ENCODE measurements around the gene BTRC.

Gene BTRC

GRCh38 chr10:101595591-101596433 lies 241.8 kb downstream of the BTRC start:
- no peak for DNase-seq

DNA sequence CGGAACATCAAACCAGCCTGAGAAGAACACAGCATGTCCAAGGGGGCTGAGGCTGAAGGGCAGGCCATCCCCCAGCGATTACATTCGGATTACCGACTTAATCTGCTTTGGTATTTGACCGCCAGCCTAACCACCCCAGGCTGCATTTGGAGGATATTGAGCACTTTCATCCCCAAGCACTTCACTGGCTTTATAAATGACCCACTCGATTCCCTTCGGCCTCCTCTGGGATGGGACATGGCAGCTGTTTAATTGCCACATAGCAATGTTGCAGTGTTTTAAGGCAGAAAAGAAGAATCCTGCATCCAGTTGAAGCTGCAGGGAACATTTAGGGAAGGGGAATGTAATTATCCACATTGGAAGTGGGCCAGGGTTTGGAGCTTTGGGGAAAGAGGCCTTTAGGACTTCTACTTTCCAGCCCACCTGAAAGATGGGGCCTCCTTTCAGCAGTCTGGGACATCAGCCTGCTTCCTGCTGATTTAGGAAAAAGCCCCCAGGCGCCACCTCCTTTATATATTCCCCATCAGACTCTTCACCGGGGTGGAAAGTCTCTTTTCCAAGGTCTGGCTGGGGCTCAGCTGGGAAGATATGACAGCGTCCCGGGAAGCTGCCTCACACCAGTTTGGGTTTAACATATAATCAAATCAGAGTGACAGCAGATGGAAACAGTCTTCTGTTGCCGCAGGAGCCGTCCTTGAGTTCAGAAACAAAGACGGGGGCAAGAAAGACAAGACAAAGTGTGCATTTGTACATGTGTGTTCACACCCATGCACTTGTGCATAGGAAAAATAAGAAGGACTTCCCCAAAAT lies 243.3 kb downstream of the BTRC start:
- no peak for DNase-seq

GRCh38 chr10:101601541-101601940 lies 247.6 kb downstream of the BTRC start:
- no peak for DNase-seq

DNA sequence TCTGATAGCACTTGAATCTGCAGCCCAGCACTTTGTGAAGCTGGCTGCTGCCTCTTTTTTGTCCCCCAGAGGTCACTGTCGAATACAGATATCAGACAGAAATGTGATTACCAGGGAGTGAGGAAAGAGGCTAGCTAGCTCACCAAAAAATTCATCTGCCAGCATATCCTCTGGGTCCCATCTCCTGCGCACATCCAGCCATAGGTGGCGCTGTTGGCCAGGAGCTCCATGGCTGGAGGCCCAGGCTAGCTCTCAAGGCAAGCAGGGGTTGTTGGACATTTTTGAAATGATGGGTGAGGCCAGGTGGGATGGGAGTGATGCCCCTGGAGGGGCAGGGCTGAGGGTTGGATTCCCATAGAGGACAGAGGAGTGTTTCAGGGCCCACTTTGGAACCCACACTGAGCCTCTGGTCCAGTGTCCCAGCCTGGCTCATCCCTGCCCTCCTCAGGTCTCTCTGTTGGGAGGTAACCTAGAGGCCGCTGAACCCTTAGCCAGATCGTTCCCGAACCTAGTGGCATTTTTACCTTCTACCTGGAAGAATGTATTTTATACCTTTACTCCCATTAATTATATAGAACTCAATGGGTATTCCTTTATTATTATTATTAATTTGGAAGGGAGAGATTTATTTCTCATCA lies 248.9 kb downstream of the BTRC start:
- DNase-seq = peak; percentile 5 to 22 (median 13)

Data from activated naive CD4-positive, alpha-beta T cell (primary cell).